ENCODE measurements around the gene TNS3. TPM values are rescaled to one million over a fixed set of nuclear protein-coding genes. Genes with fewer than 3 reads are reported as not detected.

Gene TNS3
- polyA plus RNA-seq, 1 of the 3 experiments (the other 2 are of a cell fraction), result 72.3 TPM

GRCh38 chr7:47233996-47234395 is 347.9 kb downstream of the TNS3 start:
- no peak overlapping the region for H3K4me3 ChIP-seq (ENCODE audit: low read depth in 2 of 2, low read length in 1 of 2)
- CTCF ChIA-PET, result interaction anchor here (0.8 to 1.9 kb wide), 4 partner anchors 12 to 1311 kb away, joined by 3 to 6 read pairs (median 4); no protein-coding TSS in a partner anchor
- POLR2A ChIA-PET, result no interaction called here
- H2AFZ ChIP-seq (ENCODE audit: low read depth), result no peak overlapping the region
- H3K36me3 ChIP-seq (replicated peaks in 1 of 2; ENCODE audit: control insufficient read depth in 1 of 2, insufficient read depth in 2 of 2, low read length in 1 of 2), result no peaks in the 10 kb centered on the region
- no peak for DNase-seq
- H3K4me1 ChIP-seq (ENCODE audit: control insufficient read depth in 1 of 2, insufficient read depth in 2 of 2, low read depth in 1 of 2, low read length in 1 of 2), result no peaks in the 10 kb centered on the region
- H4K20me1 ChIP-seq (ENCODE audit: insufficient read depth), result no peaks in the 10 kb centered on the region
- WGBS (ENCODE audit: low lambda C conversion rate), result 24% methylated on average over 1 of the region's 1 CpG
- no peak overlapping the region for H3K4me2 ChIP-seq
- TF ChIP-seq NFIC (IDR thresholded peaks at IDR 0.05; ENCODE audit: borderline replicate concordance), result no peak
- TF ChIP-seq MEF2A (IDR thresholded peaks at IDR 0.05; ENCODE audit: borderline replicate concordance, low read depth), result no peak
- TF ChIP-seq, protein P1, sequence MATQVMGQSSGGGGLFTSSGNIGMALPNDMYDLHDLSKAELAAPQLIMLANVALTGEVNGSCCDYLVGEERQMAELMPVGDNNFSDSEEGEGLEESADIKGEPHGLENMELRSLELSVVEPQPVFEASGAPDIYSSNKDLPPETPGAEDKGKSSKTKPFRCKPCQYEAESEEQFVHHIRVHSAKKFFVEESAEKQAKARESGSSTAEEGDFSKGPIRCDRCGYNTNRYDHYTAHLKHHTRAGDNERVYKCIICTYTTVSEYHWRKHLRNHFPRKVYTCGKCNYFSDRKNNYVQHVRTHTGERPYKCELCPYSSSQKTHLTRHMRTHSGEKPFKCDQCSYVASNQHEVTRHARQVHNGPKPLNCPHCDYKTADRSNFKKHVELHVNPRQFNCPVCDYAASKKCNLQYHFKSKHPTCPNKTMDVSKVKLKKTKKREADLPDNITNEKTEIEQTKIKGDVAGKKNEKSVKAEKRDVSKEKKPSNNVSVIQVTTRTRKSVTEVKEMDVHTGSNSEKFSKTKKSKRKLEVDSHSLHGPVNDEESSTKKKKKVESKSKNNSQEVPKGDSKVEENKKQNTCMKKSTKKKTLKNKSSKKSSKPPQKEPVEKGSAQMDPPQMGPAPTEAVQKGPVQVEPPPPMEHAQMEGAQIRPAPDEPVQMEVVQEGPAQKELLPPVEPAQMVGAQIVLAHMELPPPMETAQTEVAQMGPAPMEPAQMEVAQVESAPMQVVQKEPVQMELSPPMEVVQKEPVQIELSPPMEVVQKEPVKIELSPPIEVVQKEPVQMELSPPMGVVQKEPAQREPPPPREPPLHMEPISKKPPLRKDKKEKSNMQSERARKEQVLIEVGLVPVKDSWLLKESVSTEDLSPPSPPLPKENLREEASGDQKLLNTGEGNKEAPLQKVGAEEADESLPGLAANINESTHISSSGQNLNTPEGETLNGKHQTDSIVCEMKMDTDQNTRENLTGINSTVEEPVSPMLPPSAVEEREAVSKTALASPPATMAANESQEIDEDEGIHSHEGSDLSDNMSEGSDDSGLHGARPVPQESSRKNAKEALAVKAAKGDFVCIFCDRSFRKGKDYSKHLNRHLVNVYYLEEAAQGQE (IDR thresholded peaks at IDR 0.05; ENCODE audit: low read depth, low read length), result no peak
- TF ChIP-seq FOXJ3 (CRISPR knock-in tag; IDR thresholded peaks at IDR 0.05), result no peak
- no peak for TF ChIP-seq FOSL2 (IDR thresholded peaks at IDR 0.05; ENCODE audit: borderline replicate concordance, low read depth)
- TF ChIP-seq EP300 (IDR thresholded peaks at IDR 0.05; ENCODE audit: borderline replicate concordance in 1 of 2, low read depth in 1 of 2, low read length in 1 of 2), result no peak
- no peak for TF ChIP-seq SMC3 (IDR thresholded peaks at IDR 0.05; ENCODE audit: low read depth, low read length)
- TF ChIP-seq TEAD4 (IDR thresholded peaks at IDR 0.05; ENCODE audit: borderline replicate concordance, insufficient read depth), result no peak
- no peak for TF ChIP-seq GABPA (IDR thresholded peaks at IDR 0.05; ENCODE audit: low read depth)
- TF ChIP-seq EZH2phosphoT487 (IDR thresholded peaks at IDR 0.05; ENCODE audit: borderline replicate concordance, low read depth), result no peak
- no peak for TF ChIP-seq ELF1 (IDR thresholded peaks at IDR 0.05)
- TF ChIP-seq RAD21 (IDR thresholded peaks at IDR 0.05; ENCODE audit: low read length), result no peak
- no peak for TF ChIP-seq NRF1 (IDR thresholded peaks at IDR 0.05; ENCODE audit: low read depth, low read length)
- no peak for TF ChIP-seq YY1 (IDR thresholded peaks at IDR 0.05; ENCODE audit: low read depth)
- TF ChIP-seq MAX (IDR thresholded peaks at IDR 0.05; ENCODE audit: low read depth), result no peak
- TF ChIP-seq GATA2 (CRISPR knock-in tag; IDR thresholded peaks at IDR 0.05), result no peak
- TF ChIP-seq, protein P2, sequence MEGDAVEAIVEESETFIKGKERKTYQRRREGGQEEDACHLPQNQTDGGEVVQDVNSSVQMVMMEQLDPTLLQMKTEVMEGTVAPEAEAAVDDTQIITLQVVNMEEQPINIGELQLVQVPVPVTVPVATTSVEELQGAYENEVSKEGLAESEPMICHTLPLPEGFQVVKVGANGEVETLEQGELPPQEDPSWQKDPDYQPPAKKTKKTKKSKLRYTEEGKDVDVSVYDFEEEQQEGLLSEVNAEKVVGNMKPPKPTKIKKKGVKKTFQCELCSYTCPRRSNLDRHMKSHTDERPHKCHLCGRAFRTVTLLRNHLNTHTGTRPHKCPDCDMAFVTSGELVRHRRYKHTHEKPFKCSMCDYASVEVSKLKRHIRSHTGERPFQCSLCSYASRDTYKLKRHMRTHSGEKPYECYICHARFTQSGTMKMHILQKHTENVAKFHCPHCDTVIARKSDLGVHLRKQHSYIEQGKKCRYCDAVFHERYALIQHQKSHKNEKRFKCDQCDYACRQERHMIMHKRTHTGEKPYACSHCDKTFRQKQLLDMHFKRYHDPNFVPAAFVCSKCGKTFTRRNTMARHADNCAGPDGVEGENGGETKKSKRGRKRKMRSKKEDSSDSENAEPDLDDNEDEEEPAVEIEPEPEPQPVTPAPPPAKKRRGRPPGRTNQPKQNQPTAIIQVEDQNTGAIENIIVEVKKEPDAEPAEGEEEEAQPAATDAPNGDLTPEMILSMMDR (IDR thresholded peaks at IDR 0.05), result no peak
- TF ChIP-seq, protein P3, sequence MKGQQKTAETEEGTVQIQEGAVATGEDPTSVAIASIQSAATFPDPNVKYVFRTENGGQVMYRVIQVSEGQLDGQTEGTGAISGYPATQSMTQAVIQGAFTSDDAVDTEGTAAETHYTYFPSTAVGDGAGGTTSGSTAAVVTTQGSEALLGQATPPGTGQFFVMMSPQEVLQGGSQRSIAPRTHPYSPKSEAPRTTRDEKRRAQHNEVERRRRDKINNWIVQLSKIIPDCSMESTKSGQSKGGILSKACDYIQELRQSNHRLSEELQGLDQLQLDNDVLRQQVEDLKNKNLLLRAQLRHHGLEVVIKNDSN (IDR thresholded peaks at IDR 0.05; ENCODE audit: borderline replicate concordance, low read depth), result no peak
- no peak for TF ChIP-seq RFX5 (IDR thresholded peaks at IDR 0.05; ENCODE audit: low read length)
- H3K27ac ChIP-seq (ENCODE audit: low read depth in 2 of 2, low read length in 1 of 2), result no peak overlapping the region
- no peak overlapping the region for H3K9ac ChIP-seq
- H3K9me2 ChIP-seq, result no peaks in the 10 kb centered on the region
- H3K79me2 ChIP-seq (ENCODE audit: insufficient read depth), result no peaks in the 10 kb centered on the region
- no peaks in the 10 kb centered on the region for H3K9me3 ChIP-seq
- H3F3A ChIP-seq (replicated peaks; ENCODE audit: insufficient read depth), result no peaks in the 10 kb centered on the region
- peaks cover 8% of the 10 kb centered on the region for H3K27me3 ChIP-seq (ENCODE audit: insufficient read depth)

All from SK-N-SH (cell line).